Fibroblast of skin of scalp (primary cell): ENCODE measurements around the gene CBLN1.
"Not testable (repeated sequence)": the region's sequence is repeated elsewhere in the genome, so short reads cannot be mapped to it uniquely, and the experiment has no call there.

Experiments used
- DNase-seq: peaks from one replicate; pipeline ENCODE4 v3.0.0-alpha.2; 2013

CBLN1 gene

DNA sequence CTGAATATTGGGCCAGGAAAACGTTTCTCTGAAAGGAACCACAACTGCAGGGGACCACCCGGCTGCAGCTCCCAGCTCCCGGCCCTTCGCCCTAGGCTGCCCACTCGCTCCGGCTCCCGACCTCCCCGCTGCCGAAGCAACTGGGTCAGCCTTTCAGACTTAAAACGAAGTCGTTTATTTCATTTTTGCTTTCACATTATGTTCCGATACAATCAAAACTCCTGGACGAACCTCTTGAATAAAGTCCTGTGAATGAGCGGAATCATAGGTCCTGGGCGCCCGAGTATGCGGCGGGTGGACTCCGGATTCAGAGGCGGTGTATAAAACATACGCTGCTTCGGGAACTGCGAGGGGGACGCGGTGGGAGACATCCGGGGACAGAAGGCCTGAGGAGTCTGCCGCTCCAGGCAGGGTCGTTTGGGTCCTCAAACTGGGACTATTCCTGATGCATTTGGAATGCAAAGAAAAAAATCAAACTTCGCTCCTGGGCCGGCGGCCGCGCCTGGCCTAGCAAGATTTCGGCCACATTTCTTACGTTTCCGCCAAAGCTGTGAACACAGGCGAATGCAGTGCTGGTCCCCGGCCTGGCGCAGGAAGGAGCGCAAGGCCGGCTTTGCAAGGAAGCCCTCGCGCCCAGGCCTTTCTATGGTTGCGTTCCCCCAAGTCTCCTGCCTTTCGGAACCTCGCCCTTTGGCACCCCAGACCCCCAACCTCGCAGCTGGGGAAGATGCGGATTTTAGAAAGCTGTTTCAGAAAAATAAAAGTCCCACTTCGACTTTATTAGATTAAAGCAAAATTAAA is 3.7 kb downstream of the CBLN1 start:
- no peak for DNase-seq

DNA sequence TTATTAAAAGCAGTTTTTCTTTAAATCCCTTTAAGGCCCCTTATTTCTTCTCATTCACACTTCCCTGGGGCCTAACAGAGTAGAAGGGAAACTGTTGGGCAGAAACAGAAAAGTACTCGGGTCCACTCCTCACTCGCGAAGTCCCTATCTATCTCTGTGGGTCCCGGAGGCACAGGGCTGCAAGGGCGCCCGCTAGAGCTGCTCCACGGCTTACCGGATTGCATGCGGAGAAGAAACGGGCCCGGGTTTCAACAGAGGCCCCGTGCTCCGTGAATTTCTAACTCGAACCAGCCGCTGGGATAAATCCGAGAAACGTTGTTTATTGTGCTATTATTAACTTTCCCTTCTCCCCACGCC is 4.3 kb downstream of the CBLN1 start:
- no peak for DNase-seq

- DNase-seq = no peak
Observed at GRCh38 chr16:49276646-49277385, 4.8 kb downstream of the CBLN1 start.

DNA sequence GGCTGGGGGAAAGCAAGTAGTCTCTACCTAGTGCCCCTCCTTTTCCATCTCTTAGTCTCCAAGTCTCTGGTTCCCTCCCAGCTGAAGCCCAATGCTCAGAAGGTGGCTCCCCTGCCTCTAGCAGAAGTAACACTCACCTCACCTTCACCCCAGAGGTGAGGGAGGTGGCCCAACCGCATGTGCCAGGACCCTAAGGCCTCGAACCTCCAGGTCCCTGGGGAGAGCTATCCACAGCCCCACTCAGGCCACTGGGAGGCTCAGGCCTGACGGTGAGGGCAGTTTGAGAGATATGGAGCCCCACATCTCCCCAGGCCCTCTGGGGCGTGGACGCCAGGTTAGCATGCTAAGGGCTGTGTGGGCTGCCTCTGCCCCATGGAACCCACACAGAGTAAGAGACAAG is 5.8 kb downstream of the CBLN1 start:
- DNase-seq = no peak

DNA sequence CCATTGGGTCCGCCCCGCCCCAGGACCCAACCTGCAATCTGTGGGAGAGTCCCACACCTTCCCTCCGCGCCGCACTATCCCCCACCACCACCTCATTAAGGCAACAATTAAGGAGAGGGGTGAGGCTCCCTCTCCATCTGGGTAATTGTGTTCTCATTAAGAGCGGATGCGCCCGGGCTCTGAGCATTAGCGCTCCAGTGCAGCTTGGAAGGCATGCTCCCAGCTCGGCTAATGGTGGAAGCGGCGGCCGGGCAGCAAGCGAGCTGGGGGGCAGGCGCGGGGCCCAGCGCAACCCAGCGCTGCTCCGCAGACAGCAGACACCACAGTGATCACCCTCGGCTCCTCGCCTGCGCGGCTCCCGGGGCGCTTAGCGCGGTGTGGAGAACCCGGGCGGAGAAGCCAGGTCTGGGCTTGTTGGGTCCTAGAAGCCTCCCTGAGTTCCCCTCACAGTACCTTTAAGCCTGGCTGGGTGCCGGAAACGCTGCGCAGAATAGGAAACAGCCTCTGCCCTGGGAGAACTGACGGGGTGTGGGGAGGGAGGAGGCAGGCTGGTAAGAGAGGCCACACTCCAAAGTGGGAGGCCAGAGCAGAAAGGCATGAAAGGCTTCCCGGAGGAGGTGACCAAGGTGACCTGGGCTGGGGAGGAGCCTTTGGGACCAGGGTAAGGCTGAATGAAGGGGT is 6.4 kb downstream of the CBLN1 start:
- DNase-seq = no peak

- no peak for DNase-seq
Observed at GRCh38 chr16:49274591-49274990, 7.0 kb downstream of the CBLN1 start.

DNA sequence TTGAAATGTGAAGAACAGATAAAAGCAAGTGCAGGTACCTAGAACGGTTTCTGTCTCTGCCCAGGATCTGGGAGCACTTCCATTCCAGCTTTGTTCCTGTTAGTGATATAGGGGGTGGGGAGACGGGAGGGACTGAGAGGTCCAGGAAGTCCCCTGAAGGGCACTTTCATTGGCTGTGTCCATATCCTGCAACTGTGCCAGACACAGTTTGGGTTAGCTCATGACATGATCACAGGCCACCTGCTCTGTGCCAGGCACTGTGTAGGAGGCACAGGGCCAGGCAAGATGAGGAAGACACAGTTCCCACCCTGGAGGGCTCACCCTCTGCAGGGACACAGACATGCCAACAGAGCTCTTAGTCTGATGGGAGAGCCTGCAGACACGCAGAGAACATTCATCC is 7.9 kb downstream of the CBLN1 start:
- DNase-seq = no peak

- DNase-seq = no peak
Observed at GRCh38 chr16:49271363-49271762, 10.3 kb downstream of the CBLN1 start.

GRCh38 chr16:49269201-49269600 is 12.4 kb downstream of the CBLN1 start:
- no peak for DNase-seq

- no peak for DNase-seq
Observed at GRCh38 chr16:49268667-49269066, 13.0 kb downstream of the CBLN1 start.

GRCh38 chr16:49262501-49262900 is 19.1 kb downstream of the CBLN1 start:
- DNase-seq = no peak

- no peak for DNase-seq
Observed at GRCh38 chr16:49261930-49262329, 19.7 kb downstream of the CBLN1 start.

- DNase-seq = no peak
Observed at GRCh38 chr16:49260956-49261530, 20.6 kb downstream of the CBLN1 start.

DNA sequence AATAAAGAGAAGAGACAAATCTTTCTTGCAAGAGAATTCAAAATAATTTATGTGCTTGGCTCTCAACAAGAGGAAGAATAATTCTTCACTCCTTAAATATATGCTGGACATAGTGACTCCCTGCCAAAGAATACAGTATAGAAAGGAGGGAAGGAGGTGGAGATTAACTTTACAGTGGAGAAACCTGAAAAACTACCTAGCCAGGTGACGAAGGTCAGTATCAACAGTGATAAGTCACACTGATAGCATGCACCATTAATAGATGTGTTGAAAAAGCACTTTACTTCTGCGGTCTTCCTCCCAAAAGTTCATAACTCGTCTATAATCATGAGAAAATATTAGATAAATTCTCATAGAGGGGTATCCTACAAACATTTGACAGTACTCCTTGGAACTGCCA is 21.4 kb downstream of the CBLN1 start:
- DNase-seq = no peak

DNA sequence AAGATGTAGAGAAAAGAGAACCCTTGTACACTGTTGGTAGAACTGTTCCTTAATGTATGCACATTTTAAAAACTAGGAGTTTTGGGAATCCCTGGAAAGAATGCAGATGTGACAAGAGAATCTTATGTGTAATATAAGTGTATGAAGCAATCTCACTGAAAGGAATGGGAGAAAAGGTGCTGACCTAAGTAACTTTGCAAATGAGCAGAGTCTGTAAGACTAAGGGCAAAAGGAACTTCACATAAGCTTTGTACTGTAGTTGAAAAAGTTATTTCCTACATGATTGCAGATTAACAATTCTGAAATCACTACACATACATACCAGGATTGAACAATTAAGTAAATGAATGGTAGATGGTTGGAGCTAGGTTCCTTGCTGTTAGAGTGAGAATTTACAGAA is 22.3 kb downstream of the CBLN1 start:
- no peak for DNase-seq

- no peak for DNase-seq
Observed at GRCh38 chr16:49250689-49251088, 30.9 kb downstream of the CBLN1 start.

- no peak for DNase-seq
Observed at GRCh38 chr16:49248227-49248626, 33.4 kb downstream of the CBLN1 start.

- DNase-seq = no peak
Observed at GRCh38 chr16:49236216-49236615, 45.4 kb downstream of the CBLN1 start.

GRCh38 chr16:49228335-49228734 is 53.3 kb downstream of the CBLN1 start:
- not testable (repeated sequence) for DNase-seq
